Thyroid gland (tissue), 4 donors: Measurements from ENCODE around the gene ASZ1.

ENCODE experiments used
- POLR2A ChIP-seq, 2 donors: fragments of 450-650 bp; IDR thresholded peaks; one replicate each; pipeline ENCODE4 v1.6.1; 2017; ENCODE audit warnings: antibody characterized with exemption in 2 of 2, mild to moderate bottlenecking in 2 of 2, moderate library complexity in 1 of 2
- TF ChIP-seq, protein P1 (sequence below), 6 experiments: fragments of 200-600 bp in 3 of 6; fragments of 450-650 bp in 3 of 6; sonication (generic) in 3 of 6; IDR thresholded peaks; one replicate each; pipeline ENCODE4 v1.5.1; 2016 to 2019; ENCODE audit warnings: antibody characterized with exemption in 6 of 6, mild to moderate bottlenecking in 2 of 6, inconsistent platforms in 1 of 6, moderate library complexity in 1 of 6

- TF ChIP-seq, protein P1, sequence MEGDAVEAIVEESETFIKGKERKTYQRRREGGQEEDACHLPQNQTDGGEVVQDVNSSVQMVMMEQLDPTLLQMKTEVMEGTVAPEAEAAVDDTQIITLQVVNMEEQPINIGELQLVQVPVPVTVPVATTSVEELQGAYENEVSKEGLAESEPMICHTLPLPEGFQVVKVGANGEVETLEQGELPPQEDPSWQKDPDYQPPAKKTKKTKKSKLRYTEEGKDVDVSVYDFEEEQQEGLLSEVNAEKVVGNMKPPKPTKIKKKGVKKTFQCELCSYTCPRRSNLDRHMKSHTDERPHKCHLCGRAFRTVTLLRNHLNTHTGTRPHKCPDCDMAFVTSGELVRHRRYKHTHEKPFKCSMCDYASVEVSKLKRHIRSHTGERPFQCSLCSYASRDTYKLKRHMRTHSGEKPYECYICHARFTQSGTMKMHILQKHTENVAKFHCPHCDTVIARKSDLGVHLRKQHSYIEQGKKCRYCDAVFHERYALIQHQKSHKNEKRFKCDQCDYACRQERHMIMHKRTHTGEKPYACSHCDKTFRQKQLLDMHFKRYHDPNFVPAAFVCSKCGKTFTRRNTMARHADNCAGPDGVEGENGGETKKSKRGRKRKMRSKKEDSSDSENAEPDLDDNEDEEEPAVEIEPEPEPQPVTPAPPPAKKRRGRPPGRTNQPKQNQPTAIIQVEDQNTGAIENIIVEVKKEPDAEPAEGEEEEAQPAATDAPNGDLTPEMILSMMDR (IDR thresholded peaks at IDR 0.05), result no peak
- no peak for TF ChIP-seq POLR2A (IDR thresholded peaks at IDR 0.05)
Measured at GRCh38 chr7:117375380-117375779, 51.9 kb downstream of the ASZ1 start.
